Endothelial cell of umbilical vein (primary cell): ENCODE data around the gene MICAL3.

Experiments
- CTCF ChIP-seq, 2 donors: IDR thresholded peaks; 1 replicate in 1 of 2; 2 replicates in 1 of 2; pipeline ENCODE4 v1.5.1; 2011; ENCODE audit warnings: low read length in 2 of 2, mild to moderate bottlenecking in 2 of 2, moderate library complexity in 2 of 2, control low read depth in 1 of 2, inconsistent platforms in 1 of 2, low read depth in 1 of 2; ENCODE audit not compliant: insufficient read depth in 1 of 2; ENCODE audit errors: extremely low read depth in 1 of 2
- EZH2 ChIP-seq: IDR thresholded peaks from 2 replicates; pipeline ENCODE4 v1.6.1; 2012; ENCODE audit warnings: borderline replicate concordance, low read depth, mild to moderate bottlenecking, moderate library complexity, low read length, inconsistent platforms; ENCODE audit not compliant: severe bottlenecking
- FOS ChIP-seq: IDR thresholded peaks from 2 replicates; pipeline ENCODE4 v1.6.1; 2011; ENCODE audit warnings: mild to moderate bottlenecking, low read length, moderate library complexity, borderline replicate concordance; ENCODE audit not compliant: insufficient read depth
- GATA2 ChIP-seq: IDR thresholded peaks from 2 replicates; pipeline ENCODE4 v1.7.0; 2011; ENCODE audit warnings: low read depth, mild to moderate bottlenecking, moderate library complexity, mixed read lengths, low read length; ENCODE audit not compliant: insufficient read length, insufficient read depth
- JUN ChIP-seq: IDR thresholded peaks from 2 replicates; pipeline ENCODE4 v1.6.1; 2011; ENCODE audit warnings: borderline replicate concordance, low read depth; ENCODE audit not compliant: insufficient read length, insufficient read depth
- MAX ChIP-seq: IDR thresholded peaks from 2 replicates; pipeline ENCODE4 v1.6.1; 2011; ENCODE audit not compliant: insufficient read depth, insufficient read length
- MYC ChIP-seq: IDR thresholded peaks from one replicate; pipeline ENCODE4 v1.6.1; 2011; ENCODE audit warnings: mild to moderate bottlenecking, low read depth, low read length
- POLR2A ChIP-seq: IDR thresholded peaks from 2 replicates; pipeline ENCODE4 v1.6.1; 2012; ENCODE audit warnings: low read depth, mild to moderate bottlenecking, control low read depth, low read length
- POLR2AphosphoS5 ChIP-seq: IDR thresholded peaks from 2 replicates; pipeline ENCODE4 v1.6.1; 2012; ENCODE audit warnings: low read depth, mild to moderate bottlenecking, control low read depth, low read length, moderate library complexity; ENCODE audit not compliant: insufficient read depth

GRCh38 chr22:18031695-18032454, 7.5 kb upstream of the MICAL3 start:
- TF ChIP-seq POLR2A = no peak
- no peak for TF ChIP-seq CTCF (IDR thresholded peaks at IDR 0.05; ENCODE audit: extremely low read depth in 1 of 2, insufficient read depth in 1 of 2, low read depth in 1 of 2, low read length in 2 of 2)
- TF ChIP-seq EZH2 = no peak
- TF ChIP-seq POLR2AphosphoS5 = no peak
- no peak for TF ChIP-seq MAX
- TF ChIP-seq JUN = no peak
- TF ChIP-seq MYC = no peak
- no peak for TF ChIP-seq FOS
- no peak for TF ChIP-seq GATA2
